ENCODE measurements around the gene LY9. TPM values are rescaled to one million over a fixed set of nuclear protein-coding genes. Genes with fewer than 3 reads are reported as not detected.

LY9 gene
- total RNA-seq, 4 donors from 2014 or later, result 0.34 to 3.5 (median 1.2) TPM; not detected in 1

DNA sequence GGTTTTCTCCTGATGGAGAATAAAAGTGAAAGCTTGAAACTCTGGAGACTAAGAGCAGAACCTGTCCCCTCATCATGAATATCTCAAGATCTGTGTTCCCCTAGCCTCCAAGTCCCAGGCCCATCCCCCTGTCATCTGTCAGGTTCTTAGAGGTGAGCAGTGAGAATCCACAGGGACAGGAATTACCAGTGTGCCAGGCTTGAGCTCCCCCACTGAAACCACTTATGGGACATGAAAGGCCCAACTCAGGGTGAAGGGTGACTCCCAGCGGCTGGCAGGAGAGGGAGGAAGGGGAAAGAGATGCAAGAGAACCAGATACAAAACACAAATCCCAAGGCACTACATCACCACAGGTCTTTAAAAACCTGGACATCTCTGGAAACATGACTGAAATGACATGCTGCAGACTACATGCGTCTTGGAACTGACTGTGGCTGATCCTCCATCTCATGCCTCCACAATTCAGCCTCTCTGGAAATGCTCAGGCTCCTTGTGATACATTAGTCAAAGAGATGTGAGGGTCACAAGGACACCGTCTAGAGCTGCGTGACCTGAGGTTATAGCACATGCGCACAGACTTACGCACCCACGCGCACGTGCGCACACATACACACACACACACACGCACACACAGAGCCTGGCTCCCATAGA, 6.8 kb upstream of the LY9 start:
- Histone ChIP-seq H3K4me1 (no peaks in the 10 kb centered on the region), H3K9me3 (no peaks in the 10 kb centered on the region), H3K4me3 (no peak overlapping the region), H3K36me3 (no peaks in the 10 kb centered on the region), H3K27ac (no peak overlapping the region), H3K27me3 (no peaks in the 10 kb centered on the region)
- DNase-seq (ENCODE audit: low spot score in 2 of 2), result no peak
- TF ChIP-seq POLR2AphosphoS5 (IDR thresholded peaks at IDR 0.05) (no peak), POLR2A (IDR thresholded peaks at IDR 0.05) (no peak), CTCF (IDR thresholded peaks at IDR 0.05) (no peak), EP300 (IDR thresholded peaks at IDR 0.05) (no peak)
- 95% methylated on average over 11 of the region's 11 CpGs for WGBS

DNA sequence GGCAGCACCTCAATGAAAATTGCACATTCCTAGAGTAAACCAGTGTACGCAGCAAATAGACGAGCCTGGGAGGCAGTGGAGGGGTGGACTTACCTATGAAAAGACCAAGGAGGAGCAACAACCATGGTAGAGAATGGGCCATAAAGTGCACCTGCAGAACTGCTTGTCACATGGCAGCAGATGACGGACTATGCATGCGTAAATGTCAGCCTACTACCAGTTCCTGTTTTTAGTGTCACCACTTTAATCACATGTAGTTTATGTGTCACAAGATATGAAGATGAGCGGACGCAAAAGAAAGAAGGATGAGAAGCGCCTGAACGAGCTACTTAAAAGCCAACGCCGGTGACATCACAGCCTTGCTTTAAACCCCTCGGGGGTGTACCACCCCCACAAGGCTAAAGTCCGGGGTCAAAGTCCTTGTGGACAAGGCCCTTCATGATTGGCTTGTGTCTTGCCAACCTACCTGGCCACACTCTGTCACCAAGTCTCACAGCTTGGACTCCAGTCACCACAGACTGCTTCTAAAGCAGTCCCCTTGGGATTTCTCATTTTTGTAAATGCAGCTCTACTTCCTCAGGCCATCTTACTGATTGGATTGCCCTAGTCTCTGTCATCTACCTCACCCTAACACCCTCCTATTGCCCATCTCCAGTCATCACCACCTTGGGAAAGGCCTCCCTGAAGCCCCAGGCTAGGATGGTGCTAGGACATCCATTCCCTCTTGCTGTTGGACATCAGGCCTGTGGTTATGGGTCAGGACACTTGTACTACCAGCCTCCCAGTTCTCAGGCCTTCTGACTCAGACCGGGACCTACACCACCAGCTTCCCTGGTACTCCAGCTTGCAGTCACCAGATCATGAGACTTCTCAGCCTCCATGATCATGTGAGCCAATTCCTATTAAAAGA, 6.0 kb upstream of the LY9 start:
- no peaks in the 10 kb centered on the region for H3K36me3 ChIP-seq
- no peaks in the 10 kb centered on the region for H3K9me3 ChIP-seq
- no peaks in the 10 kb centered on the region for H3K27me3 ChIP-seq
- 89% methylated on average over 13 of the region's 13 CpGs for WGBS
- H3K4me1 ChIP-seq, result no peaks in the 10 kb centered on the region
- H3K4me3 ChIP-seq, result no peak overlapping the region
- TF ChIP-seq POLR2AphosphoS5 (IDR thresholded peaks at IDR 0.05) (no peak), CTCF (IDR thresholded peaks at IDR 0.05) (no peak), POLR2A (IDR thresholded peaks at IDR 0.05) (no peak), EP300 (IDR thresholded peaks at IDR 0.05) (no peak)
- no peak overlapping the region for H3K27ac ChIP-seq
- no peak for DNase-seq (ENCODE audit: low spot score in 2 of 2)

DNA sequence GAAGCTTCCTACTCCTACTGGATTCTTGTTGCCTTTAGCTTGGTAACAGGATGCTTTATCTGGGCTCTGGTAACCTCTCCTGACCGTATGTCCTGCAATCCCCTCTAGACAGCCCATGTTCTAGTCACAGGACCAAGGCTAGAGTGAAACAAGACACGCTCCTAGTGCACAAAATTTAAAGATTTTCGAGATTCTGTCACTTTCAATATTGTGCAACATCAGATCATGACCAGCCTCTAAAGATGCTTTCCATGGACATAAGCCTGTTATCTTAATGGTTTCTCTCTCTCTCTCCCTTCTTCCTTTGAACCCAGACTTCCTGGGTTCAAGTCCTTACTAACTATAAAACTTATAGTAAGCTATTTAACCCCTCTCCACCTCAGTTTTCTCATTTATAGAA, 1.6 kb upstream of the LY9 start:
- H3K9me3 ChIP-seq, result no peaks in the 10 kb centered on the region
- H3K4me1 ChIP-seq, result no peaks in the 10 kb centered on the region
- no peak overlapping the region for H3K27ac ChIP-seq
- DNase-seq (ENCODE audit: low spot score in 2 of 2), result no peak
- H3K4me3 ChIP-seq, result no peak overlapping the region
- TF ChIP-seq EP300 (IDR thresholded peaks at IDR 0.05), result no peak
- no peak for TF ChIP-seq CTCF (IDR thresholded peaks at IDR 0.05)
- TF ChIP-seq POLR2A (IDR thresholded peaks at IDR 0.05), result no peak
- no peak for TF ChIP-seq POLR2AphosphoS5 (IDR thresholded peaks at IDR 0.05)
- H3K36me3 ChIP-seq, result no peaks in the 10 kb centered on the region
- H3K27me3 ChIP-seq, result no peaks in the 10 kb centered on the region
- WGBS, result 48% methylated on average over 3 of the region's 3 CpGs

- DNase-seq (ENCODE audit: low spot score in 2 of 2), result no peak
- Histone ChIP-seq H3K36me3 (no peaks in the 10 kb centered on the region), H3K27me3 (no peaks in the 10 kb centered on the region), H3K9me3 (no peaks in the 10 kb centered on the region), H3K4me3 (no peak overlapping the region), H3K4me1 (no peaks in the 10 kb centered on the region), H3K27ac (no peak overlapping the region)
- no peak for TF ChIP-seq CTCF (IDR thresholded peaks at IDR 0.05)
- no peak for TF ChIP-seq POLR2A (IDR thresholded peaks at IDR 0.05)
- TF ChIP-seq EP300 (IDR thresholded peaks at IDR 0.05), result no peak
- no peak for TF ChIP-seq POLR2AphosphoS5 (IDR thresholded peaks at IDR 0.05)
- WGBS, result 69% methylated on average over 3 of the region's 3 CpGs
Measured at GRCh38 chr1:160797271-160797709, 1.3 kb downstream of the LY9 start.

DNA sequence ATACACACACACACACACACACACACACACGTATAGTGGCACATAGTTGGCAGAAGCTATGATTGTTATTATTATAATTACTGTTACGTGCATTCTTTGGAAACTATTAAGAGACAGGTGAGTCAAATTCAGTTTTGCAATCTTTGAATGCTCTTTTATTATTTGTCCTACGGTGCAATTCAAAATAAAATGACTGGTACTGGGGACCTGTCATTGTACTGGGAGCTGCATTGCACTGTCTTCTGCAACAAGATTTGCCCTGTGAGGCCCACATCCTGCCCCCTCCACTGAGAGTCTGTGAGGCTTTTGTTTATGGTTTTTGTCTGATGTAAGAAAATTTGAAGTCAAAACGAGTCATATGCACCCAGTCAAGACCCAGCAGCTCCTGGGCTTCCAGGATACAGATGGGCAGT, 1.9 kb downstream of the LY9 start:
- Histone ChIP-seq H3K36me3 (no peaks in the 10 kb centered on the region), H3K9me3 (no peaks in the 10 kb centered on the region), H3K4me3 (no peak overlapping the region), H3K4me1 (no peaks in the 10 kb centered on the region), H3K27ac (no peak overlapping the region), H3K27me3 (no peaks in the 10 kb centered on the region)
- TF ChIP-seq EP300 (IDR thresholded peaks at IDR 0.05), result no peak
- no peak for TF ChIP-seq CTCF (IDR thresholded peaks at IDR 0.05)
- TF ChIP-seq POLR2AphosphoS5 (IDR thresholded peaks at IDR 0.05), result no peak
- no peak for TF ChIP-seq POLR2A (IDR thresholded peaks at IDR 0.05)
- 35% methylated on average over 4 of the region's 4 CpGs for WGBS
- no peak for DNase-seq (ENCODE audit: low spot score in 2 of 2)

Measured in suprapubic skin (tissue), 4 donors.